Left hindlimb (tissue), 1 donor: ENCODE measurements around the gene GLMN.
A peak's percentile ranks its signal among the peaks of the same experiment; 100 is the strongest.

Experiments used
- DNase-seq: peaks from one replicate; pipeline ENCODE4 v3.0.0-alpha.2; 2018

The GLMN gene

GRCh38 chr1:92298573-92299476 lies at the start of gene GLMN, which contains the start of gene RPAP2:
TSS of gene GLMN (minus strand) at chr1:92298987. CDS start at chr1:92297999, 988 bp downstream.
TSS of gene RPAP2 (plus strand) at chr1:92299059. CDS start at chr1:92299074, 15 bp downstream.
- peak; percentile 90 for DNase-seq

DNA sequence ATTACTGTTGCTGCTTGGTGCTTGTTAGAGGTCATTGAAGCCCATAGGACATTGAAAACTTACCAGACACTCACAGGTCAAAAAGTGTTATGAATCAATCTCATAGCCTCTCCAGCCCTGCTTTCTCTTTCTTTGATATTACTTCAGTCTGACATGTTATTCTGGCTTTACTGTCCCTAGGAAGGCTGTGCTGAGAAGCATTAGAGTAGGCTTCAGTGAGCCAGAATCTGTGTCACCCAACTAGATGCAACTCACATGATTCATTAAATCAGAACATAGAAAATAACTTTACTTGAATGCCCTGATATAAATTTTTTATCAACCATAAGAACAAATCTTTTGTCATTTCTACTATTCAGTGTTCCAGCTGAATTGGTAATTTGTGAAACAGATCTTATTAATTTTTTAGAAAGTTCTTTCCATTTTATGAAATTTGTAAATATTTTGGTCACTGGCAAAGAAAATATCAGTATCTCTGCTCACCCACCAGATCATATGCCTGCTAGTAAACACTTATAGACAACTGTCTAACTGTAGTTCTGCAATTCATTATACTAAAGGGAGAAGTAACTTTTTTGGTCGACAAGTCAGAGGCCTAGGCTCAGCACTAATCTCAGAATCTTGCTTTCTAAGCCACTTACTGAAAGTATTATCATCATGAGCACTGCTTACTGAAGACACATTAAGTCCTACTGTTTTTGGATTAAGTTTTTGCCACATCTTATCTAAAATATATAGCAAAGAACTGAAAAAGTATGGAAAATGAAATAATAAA lies 48.3 kb upstream of the GLMN start:
- no peak for DNase-seq

GRCh38 chr1:92343061-92343460 lies 44.3 kb upstream of the GLMN start:
- no peak for DNase-seq

- DNase-seq = no peak
These were observed 43.6 kb upstream of the GLMN start for GRCh38 chr1:92342401-92342800.

DNA sequence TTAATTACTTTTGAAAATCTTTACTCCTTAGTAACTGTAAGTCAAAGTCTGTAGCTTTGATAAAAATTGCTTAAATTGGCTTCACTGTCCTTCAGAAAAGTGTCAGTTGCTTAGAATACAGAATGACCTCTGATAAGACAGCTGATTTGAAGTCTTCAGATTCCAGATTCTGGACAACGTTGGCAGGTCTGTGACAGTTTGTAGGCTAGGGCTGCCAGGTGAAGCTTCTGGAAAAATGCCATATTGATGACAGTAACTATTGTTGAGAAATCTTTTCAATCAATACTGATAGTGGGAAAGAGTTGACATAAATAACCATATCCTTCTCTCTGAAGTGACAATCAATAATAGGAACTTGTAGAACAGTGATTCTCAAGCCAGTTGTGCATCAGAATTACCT lies 41.4 kb upstream of the GLMN start:
- no peak for DNase-seq

DNA sequence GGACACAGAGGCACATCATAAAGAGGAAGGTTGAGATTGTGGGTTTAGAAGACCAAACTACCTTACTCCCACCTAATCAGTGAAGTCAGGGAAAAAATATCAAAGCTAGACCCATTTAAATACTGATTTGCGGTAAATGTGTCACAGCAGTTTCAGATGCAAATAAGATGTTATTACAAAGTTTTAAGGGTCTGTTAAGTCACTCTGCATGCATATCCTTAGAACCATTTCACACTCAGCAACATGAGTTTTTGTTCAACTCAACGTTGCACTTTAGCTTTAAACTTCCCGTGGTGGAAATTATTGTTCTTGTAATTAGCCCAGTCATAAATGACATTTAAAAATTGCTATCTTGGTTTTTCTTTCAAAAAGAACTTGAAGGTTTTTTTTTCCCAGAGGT lies 34.9 kb upstream of the GLMN start:
- DNase-seq = no peak

DNA sequence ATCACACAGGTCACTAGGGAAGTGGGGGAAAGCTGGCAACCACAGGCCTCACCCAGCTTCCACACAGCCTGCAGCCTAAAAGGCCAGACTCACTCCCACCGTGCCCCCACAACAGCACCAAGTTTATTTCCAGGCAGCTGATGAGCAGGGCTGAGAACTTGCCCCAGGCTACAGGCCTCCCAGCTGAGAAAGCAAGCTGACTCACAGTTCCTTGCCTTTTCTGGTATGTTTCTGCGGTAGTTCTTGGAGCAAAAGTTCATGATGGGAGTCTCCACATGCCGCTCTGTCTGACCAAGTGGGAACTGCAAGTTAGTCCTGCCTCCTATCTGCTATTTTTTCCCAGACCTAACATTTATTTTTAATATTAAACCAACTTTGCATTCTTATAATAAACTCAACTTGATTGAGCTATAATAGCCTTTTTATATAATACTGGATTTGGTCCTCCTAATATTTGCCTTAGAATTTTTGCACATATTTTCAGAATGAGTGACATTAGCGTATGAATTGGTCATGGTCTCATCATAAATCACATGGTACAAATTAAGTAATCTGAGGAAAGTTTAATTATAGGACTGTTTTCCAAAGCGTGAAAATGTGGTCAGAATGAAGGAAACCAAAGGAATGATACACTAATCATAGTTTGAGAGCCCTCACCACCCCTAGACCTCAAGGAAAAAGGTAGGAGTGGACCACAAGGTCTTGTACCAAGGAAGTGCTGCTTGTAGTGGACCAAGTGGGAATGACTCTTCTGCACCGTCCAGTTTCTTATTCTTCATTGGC lies 30.8 kb upstream of the GLMN start:
- no peak for DNase-seq

DNA sequence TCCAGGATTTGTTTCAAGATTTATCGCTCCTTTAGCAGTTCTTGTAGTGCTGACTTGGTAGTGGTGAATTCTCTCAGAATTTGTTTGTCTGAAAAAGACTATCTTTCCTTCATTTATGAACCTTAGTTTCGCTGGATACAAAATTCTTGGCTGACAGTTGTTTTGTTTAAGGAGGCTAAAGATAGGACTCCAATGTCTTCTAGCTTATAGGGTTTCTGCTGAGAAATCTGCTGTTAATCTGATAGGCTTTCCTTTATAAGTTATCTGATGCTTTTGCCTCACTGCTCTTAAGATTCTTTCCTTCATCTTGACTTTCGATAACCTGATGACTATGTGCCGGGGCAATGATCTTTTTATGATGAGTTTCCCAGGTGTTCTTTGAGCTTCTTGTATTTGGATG lies 29.0 kb upstream of the GLMN start:
- no peak for DNase-seq

DNA sequence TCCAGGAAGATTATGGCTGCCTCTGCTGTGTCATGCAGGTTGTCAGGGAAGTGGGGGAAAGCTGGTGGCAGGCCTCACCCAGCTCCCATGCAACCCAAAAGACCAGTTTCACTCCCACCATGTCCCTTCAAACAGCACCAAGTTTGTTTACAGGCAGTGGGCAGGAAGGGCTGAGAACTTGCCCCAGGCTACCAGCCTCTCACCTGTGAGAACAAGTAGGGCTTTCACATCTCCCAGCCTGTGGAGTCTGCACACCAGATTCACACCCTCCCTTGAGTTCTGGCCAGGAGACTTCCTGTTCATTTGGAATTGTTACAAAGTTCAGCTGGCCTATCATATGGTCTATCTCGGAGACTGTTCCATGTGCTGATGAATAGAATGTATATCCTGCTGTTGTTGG lies 27.9 kb upstream of the GLMN start:
- DNase-seq = no peak

DNA sequence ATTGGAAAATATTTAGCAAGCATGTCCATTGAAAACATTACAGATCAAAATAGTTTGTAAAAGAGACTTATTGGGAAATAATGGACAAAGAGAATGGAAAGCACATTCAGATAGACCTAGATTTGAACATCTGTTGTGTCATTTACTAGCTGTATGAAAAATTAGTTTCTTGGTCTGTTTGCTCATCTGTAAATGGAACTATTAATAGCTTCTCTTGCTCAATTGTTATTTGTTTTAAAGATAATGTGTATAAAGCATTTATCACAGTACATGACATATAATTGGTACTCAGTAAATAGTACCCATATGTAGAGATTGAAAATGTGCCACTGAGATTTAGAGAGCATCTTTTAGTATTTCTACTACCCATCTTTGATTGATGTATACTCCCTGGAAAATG lies 26.0 kb upstream of the GLMN start:
- DNase-seq = no peak

- no peak for DNase-seq
These were observed 25.0 kb upstream of the GLMN start for GRCh38 chr1:92323473-92324453.

GRCh38 chr1:92317836-92318493 lies 19.2 kb upstream of the GLMN start:
- no peak for DNase-seq

- no peak for DNase-seq
These were observed 17.2 kb upstream of the GLMN start for GRCh38 chr1:92315766-92316599.

GRCh38 chr1:92314024-92314423 lies 15.2 kb upstream of the GLMN start:
- DNase-seq = no peak

DNA sequence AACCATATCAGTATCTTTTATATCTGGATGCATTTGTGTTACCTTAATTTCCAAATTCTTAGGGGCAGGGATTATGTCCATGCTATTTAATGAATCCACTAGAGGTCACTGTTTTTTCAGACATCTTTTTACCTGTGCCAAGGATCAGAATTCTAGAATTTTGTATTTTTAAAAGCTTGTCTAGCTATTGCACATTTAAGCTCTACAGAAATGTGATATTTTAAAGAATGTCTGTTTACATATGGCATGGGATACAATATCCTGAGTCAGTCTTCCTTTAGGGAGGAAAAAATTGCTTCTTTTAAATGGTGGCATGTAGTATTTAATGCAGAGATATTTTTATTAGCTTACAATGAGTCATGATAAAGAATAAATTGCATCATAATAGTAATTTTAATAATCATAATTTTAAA lies 11.4 kb upstream of the GLMN start:
- no peak for DNase-seq

GRCh38 chr1:92307980-92308379 lies 9.2 kb upstream of the GLMN start:
- no peak for DNase-seq

GRCh38 chr1:92306020-92306419 lies 7.2 kb upstream of the GLMN start:
- no peak for DNase-seq

DNA sequence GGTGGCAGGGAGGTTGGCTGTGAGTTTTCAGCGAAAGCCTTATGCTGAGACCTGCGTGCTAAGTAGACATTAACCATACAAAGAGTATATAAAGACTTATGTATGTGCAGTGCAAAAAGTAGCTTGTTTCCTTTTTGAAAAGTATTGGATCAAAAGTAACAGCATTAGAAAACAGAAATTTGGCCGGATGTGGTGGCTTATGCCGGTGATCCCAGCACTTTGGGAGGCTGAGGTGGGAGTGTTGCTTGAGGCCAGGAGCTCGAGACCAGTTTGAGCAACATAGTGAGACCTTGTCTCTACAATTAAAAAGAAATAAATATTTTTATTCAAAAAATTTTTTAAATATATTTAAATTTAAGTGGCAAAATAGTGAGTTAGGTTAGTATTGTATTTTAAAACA lies 2.2 kb upstream of the GLMN start:
- DNase-seq = no peak

- no peak for DNase-seq
These were observed 827 bp upstream of the GLMN start for GRCh38 chr1:92299477-92300150.

- DNase-seq = no peak
These were observed 594 bp downstream of the GLMN start for GRCh38 chr1:92298213-92298572.
